Spleen (tissue), 11 donors: Measurements from ENCODE around the gene GRK3. TPM values are rescaled to one million over a fixed set of nuclear protein-coding genes. Genes with fewer than 3 reads are reported as not detected.

Source experiments
- DNase-seq: peaks from one replicate; pipeline ENCODE4 v3.0.0-alpha.2; 2020
- H3K27ac ChIP-seq, 8 donors: fragments of 200-600 bp; sonication (generic) in 7 of 8; 1 replicate in 4 of 8; 2 replicates in 4 of 8; pipeline versions ENCODE4 v1.5.0 to v1.8.0; 2016 to 2021; ENCODE audit warnings: inconsistent platforms in 4 of 8, mild to moderate bottlenecking in 4 of 8, moderate library complexity in 1 of 8
- H3K27me3 ChIP-seq, 7 donors: fragments of 200-600 bp; sonication (generic) in 6 of 7; replicated peaks in 1 of 7; 1 replicate in 4 of 7; 2 replicates in 3 of 7; pipeline versions ENCODE4 v1.5.0 to v1.8.0; 2016 to 2021; ENCODE audit warnings: inconsistent platforms in 3 of 7, mild to moderate bottlenecking in 1 of 7
- H3K36me3 ChIP-seq, 6 donors: fragments of 200-600 bp; sonication (generic) in 5 of 6; 1 replicate in 4 of 6; 2 replicates in 2 of 6; pipeline versions ENCODE4 v1.5.0 to v1.8.0; 2016 to 2021; ENCODE audit warnings: inconsistent platforms in 2 of 6
- H3K4me1 ChIP-seq, 6 donors: fragments of 200-600 bp; sonication (generic) in 5 of 6; 1 replicate in 3 of 6; 2 replicates in 3 of 6; pipeline versions ENCODE4 v1.5.0 to v1.8.0; 2016 to 2021; ENCODE audit warnings: inconsistent platforms in 3 of 6
- H3K4me3 ChIP-seq, 8 donors: fragments of 200-600 bp; sonication (generic) in 7 of 8; 1 replicate in 4 of 8; 2 replicates in 4 of 8; pipeline versions ENCODE4 v1.5.0 to v1.8.0; 2016 to 2021; ENCODE audit warnings: inconsistent platforms in 4 of 8, mild to moderate bottlenecking in 4 of 8, moderate library complexity in 2 of 8
- H3K9me3 ChIP-seq, 8 donors: fragments of 200-600 bp; sonication (generic) in 7 of 8; 1 replicate in 4 of 8; 2 replicates in 4 of 8; pipeline versions ENCODE4 v1.5.0 to v1.8.0; 2016 to 2021; ENCODE audit warnings: inconsistent platforms in 4 of 8
- CTCF ChIP-seq, 11 experiments: fragments of 200-600 bp in 7 of 11; fragments of 450-650 bp in 4 of 11; sonication (generic) in 4 of 11; IDR thresholded peaks in 8 of 11; conservative IDR thresholded peaks in 3 of 11; 1 replicate in 7 of 11; 2 replicates in 4 of 11; pipeline versions ENCODE4 v1.4.0 to v1.8.0; 2016 to 2021; ENCODE audit warnings: antibody characterized with exemption in 11 of 11, inconsistent platforms in 4 of 11, mild to moderate bottlenecking in 1 of 11
- POLR2A ChIP-seq, 3 donors: fragments of 450-650 bp; IDR thresholded peaks; one replicate each; pipeline ENCODE4 v1.5.1; 2017; ENCODE audit warnings: antibody characterized with exemption in 3 of 3, mild to moderate bottlenecking in 1 of 3
- POLR2AphosphoS5 ChIP-seq, 3 donors: sonication (generic); formaldehyde crosslinking; IDR thresholded peaks; one replicate each; pipeline ENCODE4 v1.5.1; 2017; ENCODE audit warnings: antibody characterized with exemption in 3 of 3
- WGBS, 5 donors: extraction: QIAGEN DNeasy Blood & Tissue Kit in 3 of 5; methylation state at CpG; one replicate each; pipeline versions ENCODE4 v1.1.5 to v1.1.7; 2013 to 2018; 5-methylcytosine and 5-hydroxymethylcytosine counted together
- intact Hi-C: fragments of 100-400 bp; cut with DNase I; formaldehyde crosslinking; loops from one replicate; pipeline ENCODE4 v1.15.0; 2023; ENCODE audit warnings: low total_unique reads
- polyA plus RNA-seq, 3 donors: library from polyadenylated mRNA; stranded (reverse); fragments of 200-250 nt; gene quantifications; one replicate each; pipeline ENCODE4 v1.2.1, GENCODE V29; 2013
- total RNA-seq, 7 donors: library from RNA; depleted of rRNA in 3 of 7; stranded (reverse); fragments of >200 nt in 3 of 7; fragmentation: NEBNext Ultra II Directional in 4 of 7; extraction: Animal tissue kit (Norgen Biotek cat#: 25700) in 4 of 7; gene quantifications; one replicate each; pipeline versions ENCODE4 v1.1.0 to v1.2.1, GENCODE V29; 2016 to 2021
- donor health status: healthy with polysubstance abuse.
- donor health status: DM: no; HTN: no; CAD: no; lungs with moderate emphysema.
- donor health status: DM: no; HTN: no; CAD: no.
- donor health status: Bipolar disorder and iron deficiency.
- donor health status: healthy.
- donor health status: DM: no; HTN: no; CAD: no.
- donor health status: DM: yes; HTN: yes; CAD: no.

The GRK3 gene
- total and polyA plus RNA-seq, 10 donors = 9.3 to 60.7 (median 45.7) TPM

- no peak for TF ChIP-seq CTCF (IDR thresholded peaks at IDR 0.05 in 8 of 11, conservative IDR thresholded peaks at IDR 0.05 in 3 of 11)
- TF ChIP-seq POLR2A (IDR thresholded peaks at IDR 0.05) = no peak
- TF ChIP-seq POLR2AphosphoS5 (IDR thresholded peaks at IDR 0.05) = no peak
- WGBS, 5 donors = 92 to 97% (median 92%) methylated on average over 7 of the region's 7 CpGs
- Histone ChIP-seq H3K9me3 (no peaks in the 10 kb centered on the region), H3K27ac (peak overlapping the region in 2 of 8 donors; percentile 9 to 21), H3K4me1 (peaks cover 0 to 20% (median 5%) of the 10 kb centered on the region in 6 donors), H3K36me3 (peaks cover 0 to 92% (median 25%) of the 10 kb centered on the region in 6 donors), H3K4me3 (no peak overlapping the region), H3K27me3 (no peaks in the 10 kb centered on the region)
- intact Hi-C loops = no loop called here
- no peak for DNase-seq
Measured at GRCh38 chr22:25698461-25698860, 134.0 kb downstream of the GRK3 start.

- TF ChIP-seq POLR2AphosphoS5 (IDR thresholded peaks at IDR 0.05) (no peak), CTCF (IDR thresholded peaks at IDR 0.05 in 8 of 11, conservative IDR thresholded peaks at IDR 0.05 in 3 of 11) (no peak), POLR2A (IDR thresholded peaks at IDR 0.05) (no peak)
Measured at GRCh38 chr22:25698978-25699377, 134.5 kb downstream of the GRK3 start.

GRCh38 chr22:25701056-25701780 lies 136.7 kb downstream of the GRK3 start:
- no peaks in the 10 kb centered on the region for H3K9me3 ChIP-seq

More at GRCh38 chr22:25698978-25699377, 134.5 kb downstream of the GRK3 start:
- DNase-seq = no peak
- H3K4me3 ChIP-seq = no peak overlapping the region
- no peaks in the 10 kb centered on the region for H3K9me3 ChIP-seq
- H3K36me3 ChIP-seq = peaks cover 0 to 92% (median 26%) of the 10 kb centered on the region in 6 donors
- no peaks in the 10 kb centered on the region for H3K27me3 ChIP-seq
- no peak overlapping the region for H3K27ac ChIP-seq
- WGBS, 5 donors = 68 to 86% (median 83%) methylated on average over 6 of the region's 6 CpGs
- intact Hi-C loops = no loop called here
- H3K4me1 ChIP-seq = peaks cover 0 to 20% (median 5%) of the 10 kb centered on the region in 6 donors

GRCh38 chr22:25702040-25702439 lies 137.6 kb downstream of the GRK3 start:
- DNase-seq = no peak
- Histone ChIP-seq H3K4me1 (peaks cover 0 to 20% (median 4%) of the 10 kb centered on the region in 6 donors), H3K27ac (no peak overlapping the region), H3K36me3 (peaks cover 0 to 92% (median 25%) of the 10 kb centered on the region in 6 donors), H3K9me3 (no peaks in the 10 kb centered on the region), H3K4me3 (no peak overlapping the region), H3K27me3 (no peaks in the 10 kb centered on the region)
- TF ChIP-seq CTCF (IDR thresholded peaks at IDR 0.05 in 8 of 11, conservative IDR thresholded peaks at IDR 0.05 in 3 of 11) = peak in 8 of 11 experiments; percentile 17 to 50 (median 30)
- no peak for TF ChIP-seq POLR2AphosphoS5 (IDR thresholded peaks at IDR 0.05)
- TF ChIP-seq POLR2A (IDR thresholded peaks at IDR 0.05) = no peak
- intact Hi-C loops = loop anchor here (10.0 kb wide), 1 partner anchor 237 kb away; no protein-coding TSS in a partner anchor

More at GRCh38 chr22:25701056-25701780, 136.7 kb downstream of the GRK3 start:
- H3K4me1 ChIP-seq = peaks cover 0 to 20% (median 4%) of the 10 kb centered on the region in 6 donors
- H3K36me3 ChIP-seq = peaks cover 0 to 92% (median 28%) of the 10 kb centered on the region in 6 donors
- no peak for DNase-seq
- no peak overlapping the region for H3K4me3 ChIP-seq
- TF ChIP-seq POLR2AphosphoS5 (IDR thresholded peaks at IDR 0.05) (no peak), POLR2A (IDR thresholded peaks at IDR 0.05) (no peak)
- 74 to 83% (median 81%) methylated on average over 13 of the region's 13 CpGs for WGBS, 5 donors
- no peaks in the 10 kb centered on the region for H3K27me3 ChIP-seq
- intact Hi-C loops = loop anchor here (10.0 kb wide), 1 partner anchor 236 kb away; no protein-coding TSS in a partner anchor
- H3K27ac ChIP-seq = no peak overlapping the region
